Caco-2 (cell line): ENCODE data around the gene LOXL1. TPM values are rescaled to one million over a fixed set of nuclear protein-coding genes. Genes with fewer than 3 reads are reported as not detected.

Experiments
- BruUV-seq: library from RNA; stranded (reverse); fragments of 400-500 nt; replicated peaks from 2 replicates; lab custom pipeline; 2021; lab: Mats Ljungman, UMichigan
- CTCF ChIA-PET: fragments of 300-600 bp; sonication (Branson Sonifier 250); formaldehyde crosslinking; loops from one replicate; lab custom pipeline; 2022; ENCODE audit warnings: antibody characterized with exemption; lab: Charles Lee
- POLR2A ChIA-PET: fragments of 300-600 bp; sonication (Branson Sonifier 250); formaldehyde crosslinking; loops from one replicate; lab custom pipeline; 2022; ENCODE audit warnings: antibody characterized with exemption; lab: Charles Lee
- DNase-seq, 2 experiments: peaks; one replicate each; pipeline versions ENCODE4 v3.0.0 to v3.0.0-alpha.2; 2020 to 2022
- H3K27me3 ChIP-seq: replicated peaks from 2 replicates; pipeline ENCODE4 v1.6.0; 2011; ENCODE audit warnings: low read length; ENCODE audit not compliant: control insufficient read depth, insufficient read depth
- H3K36me3 ChIP-seq: 2 replicates; pipeline ENCODE4 v1.5.1; 2011; ENCODE audit warnings: low read length; ENCODE audit not compliant: control insufficient read depth, insufficient read depth
- H3K4me1 ChIP-seq: fragments of 250-450 bp; sonication (Bioruptor Pico); 2 replicates; pipeline ENCODE4 v1.5.1; 2020; ENCODE audit warnings: mild to moderate bottlenecking
- H3K4me3 ChIP-seq: 2 replicates; pipeline ENCODE4 v1.5.1; 2011; ENCODE audit warnings: low read depth, mild to moderate bottlenecking, control low read depth, low read length
- H3K9me3 ChIP-seq: fragments of 250-450 bp; sonication (Bioruptor Pico); 2 replicates; pipeline ENCODE4 v1.5.1; 2020; ENCODE audit warnings: mild to moderate bottlenecking, moderate library complexity
- H3K27ac Mint-ChIP-seq: one replicate; pipeline ENCODE4 v1.8.0; 2022; ENCODE audit warnings: mixed read lengths; ENCODE audit not compliant: unreplicated experiment
- H3K27me3 Mint-ChIP-seq: one replicate; pipeline ENCODE4 v1.8.0; 2022; ENCODE audit warnings: mixed read lengths; ENCODE audit not compliant: insufficient read depth, unreplicated experiment
- H3K36me3 Mint-ChIP-seq: one replicate; pipeline ENCODE4 v1.8.0; 2022; ENCODE audit warnings: mild to moderate bottlenecking, mixed read lengths; ENCODE audit not compliant: insufficient read depth, unreplicated experiment
- H3K4me1 Mint-ChIP-seq: one replicate; pipeline ENCODE4 v1.8.0; 2022; ENCODE audit warnings: low read depth, mixed read lengths; ENCODE audit not compliant: unreplicated experiment
- H3K4me3 Mint-ChIP-seq: one replicate; pipeline ENCODE4 v1.8.0; 2022; ENCODE audit warnings: mild to moderate bottlenecking, moderate library complexity, mixed read lengths; ENCODE audit not compliant: unreplicated experiment
- H3K9me3 Mint-ChIP-seq: one replicate; pipeline ENCODE4 v1.8.0; 2022; ENCODE audit warnings: mixed read lengths; ENCODE audit not compliant: unreplicated experiment
- intact Hi-C: fragments of 100-400 bp; cut with micrococcal nuclease; formaldehyde crosslinking; loops from one replicate; pipeline ENCODE4 v1.10.0; 2022; ENCODE audit not compliant: unreplicated experiment
- total RNA-seq: library from RNA; stranded (reverse); gene quantifications from 2 replicates; pipeline ENCODE4 v1.2.3, GENCODE V29; 2022
- TF ChIP-seq, protein P1 (sequence below), 2 experiments: fragments of 200-600 bp in 1 of 2; IDR thresholded peaks; 1 replicate in 1 of 2; 2 replicates in 1 of 2; pipeline versions ENCODE4 v1.5.1 to v1.8.0; 2011 to 2022; ENCODE audit warnings: antibody characterized with exemption in 1 of 2, control low read depth in 1 of 2, inconsistent platforms in 1 of 2, low read depth in 1 of 2, low read length in 1 of 2, mild to moderate bottlenecking in 1 of 2, moderate library complexity in 1 of 2; ENCODE audit not compliant: insufficient read depth in 1 of 2, severe bottlenecking in 1 of 2, unreplicated experiment in 1 of 2

Gene LOXL1
- total RNA-seq, 1 experiment from 2014 or later = 3.7 TPM

DNA sequence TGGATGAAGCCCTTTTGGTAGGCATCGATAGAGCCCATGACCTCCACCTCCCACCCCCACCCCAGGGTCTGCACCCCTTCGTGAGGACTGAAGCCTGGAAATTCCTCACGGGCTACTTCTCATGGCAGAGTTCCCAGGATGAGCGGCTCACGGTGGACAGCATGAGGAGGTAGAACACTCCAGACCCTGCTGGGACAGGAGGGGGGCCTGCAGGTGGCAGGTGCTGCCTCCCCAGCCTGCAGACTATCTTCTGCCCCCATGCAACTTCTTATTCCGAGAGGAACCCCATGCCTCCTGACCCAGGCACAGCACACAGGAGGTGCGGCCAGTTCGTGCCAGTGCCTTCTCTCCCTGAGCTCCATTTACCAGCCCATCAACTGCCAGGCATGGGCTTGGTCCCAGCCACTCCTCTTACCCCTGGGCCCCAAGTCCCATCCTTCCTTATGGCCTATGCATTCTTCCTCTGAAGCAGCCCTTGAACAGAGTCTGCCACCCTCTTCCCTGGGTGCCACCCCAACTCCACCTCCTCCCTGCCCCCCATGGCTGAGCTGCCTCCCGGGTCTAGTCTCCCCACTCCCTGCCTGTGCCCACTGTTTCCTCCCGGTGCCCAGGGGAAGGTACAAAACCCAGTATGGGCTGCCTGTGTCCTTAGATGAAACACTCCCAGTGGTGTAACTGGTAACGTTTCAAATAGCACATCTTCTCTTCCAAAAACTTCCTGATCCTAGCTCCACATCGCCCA is 44.5 kb upstream of the LOXL1 start:
- no TSS peak for BruUV-seq
- TF ChIP-seq, protein P1, sequence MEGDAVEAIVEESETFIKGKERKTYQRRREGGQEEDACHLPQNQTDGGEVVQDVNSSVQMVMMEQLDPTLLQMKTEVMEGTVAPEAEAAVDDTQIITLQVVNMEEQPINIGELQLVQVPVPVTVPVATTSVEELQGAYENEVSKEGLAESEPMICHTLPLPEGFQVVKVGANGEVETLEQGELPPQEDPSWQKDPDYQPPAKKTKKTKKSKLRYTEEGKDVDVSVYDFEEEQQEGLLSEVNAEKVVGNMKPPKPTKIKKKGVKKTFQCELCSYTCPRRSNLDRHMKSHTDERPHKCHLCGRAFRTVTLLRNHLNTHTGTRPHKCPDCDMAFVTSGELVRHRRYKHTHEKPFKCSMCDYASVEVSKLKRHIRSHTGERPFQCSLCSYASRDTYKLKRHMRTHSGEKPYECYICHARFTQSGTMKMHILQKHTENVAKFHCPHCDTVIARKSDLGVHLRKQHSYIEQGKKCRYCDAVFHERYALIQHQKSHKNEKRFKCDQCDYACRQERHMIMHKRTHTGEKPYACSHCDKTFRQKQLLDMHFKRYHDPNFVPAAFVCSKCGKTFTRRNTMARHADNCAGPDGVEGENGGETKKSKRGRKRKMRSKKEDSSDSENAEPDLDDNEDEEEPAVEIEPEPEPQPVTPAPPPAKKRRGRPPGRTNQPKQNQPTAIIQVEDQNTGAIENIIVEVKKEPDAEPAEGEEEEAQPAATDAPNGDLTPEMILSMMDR (IDR thresholded peaks at IDR 0.05; ENCODE audit: insufficient read depth in 1 of 2, low read depth in 1 of 2, low read length in 1 of 2, severe bottlenecking in 1 of 2, unreplicated experiment in 1 of 2) = no peak
- peak in 1 of 2 experiments; percentile 11 for DNase-seq
- Histone ChIP-seq H3K27me3 (no peaks in the 10 kb centered on the region), H3K4me1 (peaks cover 9% of the 10 kb centered on the region), H3K9me3 (no peaks in the 10 kb centered on the region; the same call in 1 of the 2 replicates), H3K36me3 (no peaks in the 10 kb centered on the region), H3K4me3 (no peak overlapping the region)
- Mint-ChIP-seq H3K4me1 (no peaks in the 10 kb centered on the region), H3K4me3 (no peak overlapping the region), H3K27ac (no peak overlapping the region), H3K36me3 (no peaks in the 10 kb centered on the region), H3K9me3 (no peaks in the 10 kb centered on the region), H3K27me3 (peaks cover 4% of the 10 kb centered on the region)
- ChIA-PET CTCF (no interaction called here), POLR2A (no interaction called here)
- intact Hi-C loops = no loop called here

DNA sequence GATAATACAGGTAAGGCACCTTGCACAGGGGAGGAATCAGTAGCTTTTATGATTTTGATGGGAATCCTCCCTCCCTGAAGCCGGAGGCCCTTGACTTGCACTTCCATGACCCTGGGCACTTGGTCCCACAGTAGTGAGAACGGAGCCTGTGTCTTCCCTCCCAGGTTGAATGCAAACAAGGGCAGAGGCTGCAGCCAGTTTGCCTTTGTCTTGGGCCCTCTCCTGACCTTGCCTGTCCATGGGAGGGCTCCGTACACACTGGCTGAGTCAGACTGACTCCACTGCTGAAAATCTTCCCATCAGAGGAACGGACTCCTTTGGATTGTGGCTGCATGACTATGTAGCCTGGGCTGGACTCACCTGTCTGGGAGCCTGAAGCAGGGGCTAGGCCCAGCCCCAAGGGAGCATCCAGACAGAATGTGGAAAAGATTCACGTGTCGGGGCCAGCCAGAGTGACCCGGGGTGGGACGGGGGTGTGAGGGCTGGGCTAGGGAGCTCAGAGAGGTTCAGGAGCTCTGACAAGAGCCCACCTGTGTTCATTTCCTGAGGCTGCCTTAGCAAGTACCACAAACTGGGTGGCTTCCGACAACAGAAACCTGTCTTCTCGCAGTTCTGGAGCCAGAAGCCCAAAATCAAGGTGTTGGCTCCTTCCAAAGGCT is 43.4 kb upstream of the LOXL1 start:
- Histone ChIP-seq H3K9me3 (no peaks in the 10 kb centered on the region; the same call in 1 of the 2 replicates), H3K27me3 (no peaks in the 10 kb centered on the region), H3K4me3 (no peak overlapping the region), H3K4me1 (no peaks in the 10 kb centered on the region), H3K36me3 (no peaks in the 10 kb centered on the region)
- H3K9me3 Mint-ChIP-seq = no peaks in the 10 kb centered on the region
- peak in 1 of 2 experiments; percentile 19 for DNase-seq
- ChIA-PET POLR2A (no interaction called here), CTCF (no interaction called here)
- TF ChIP-seq, protein P1 (IDR thresholded peaks at IDR 0.05; ENCODE audit: insufficient read depth in 1 of 2, low read depth in 1 of 2, low read length in 1 of 2, severe bottlenecking in 1 of 2, unreplicated experiment in 1 of 2) = no peak
- BruUV-seq = no TSS peak
- no peaks in the 10 kb centered on the region for H3K36me3 Mint-ChIP-seq
- H3K4me3 Mint-ChIP-seq = no peak overlapping the region
- H3K27ac Mint-ChIP-seq = no peak overlapping the region
- peaks cover 4% of the 10 kb centered on the region for H3K27me3 Mint-ChIP-seq
- no peaks in the 10 kb centered on the region for H3K4me1 Mint-ChIP-seq
- intact Hi-C loops = no loop called here

DNA sequence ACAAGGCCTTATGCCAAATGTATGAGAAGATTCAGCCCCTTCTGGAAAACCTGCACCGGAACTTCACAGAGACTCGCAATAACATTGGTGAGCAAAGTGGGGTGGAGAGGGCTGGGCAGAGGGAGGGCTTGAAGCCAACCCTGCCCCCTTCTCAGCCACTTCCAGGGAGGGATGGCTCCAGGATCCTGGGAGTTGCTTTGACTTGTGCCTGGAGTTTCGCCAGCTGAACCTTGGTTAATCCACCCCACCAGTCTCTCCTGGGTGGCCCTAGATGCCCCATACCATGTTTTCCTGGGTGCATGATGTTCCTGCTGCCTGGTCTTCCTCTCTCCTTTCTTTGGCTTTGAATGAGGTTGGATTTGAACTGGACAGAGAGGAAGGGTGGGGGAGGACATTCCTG is 42.1 kb upstream of the LOXL1 start:
- Histone ChIP-seq H3K4me1 (no peaks in the 10 kb centered on the region), H3K9me3 (no peaks in the 10 kb centered on the region), H3K4me3 (no peak overlapping the region), H3K36me3 (no peaks in the 10 kb centered on the region), H3K27me3 (no peaks in the 10 kb centered on the region)
- Mint-ChIP-seq H3K9me3 (no peaks in the 10 kb centered on the region), H3K4me1 (no peaks in the 10 kb centered on the region), H3K4me3 (no peak overlapping the region), H3K36me3 (no peaks in the 10 kb centered on the region), H3K27me3 (peaks cover 8% of the 10 kb centered on the region), H3K27ac (no peak overlapping the region)
- no peak for DNase-seq
- ChIA-PET POLR2A (no interaction called here), CTCF (no interaction called here)
- intact Hi-C loops = no loop called here
- TF ChIP-seq, protein P1 (IDR thresholded peaks at IDR 0.05; ENCODE audit: insufficient read depth in 1 of 2, low read depth in 1 of 2, low read length in 1 of 2, severe bottlenecking in 1 of 2, unreplicated experiment in 1 of 2) = no peak
- no TSS peak for BruUV-seq
